K562 (cell line): ENCODE measurements around the gene NR1H2. TPM values are rescaled to one million over a fixed set of nuclear protein-coding genes. Genes with fewer than 3 reads are reported as not detected.

ENCODE experiments used
- ESRRA ChIP-seq: fragments of 450-650 bp; IDR thresholded peaks from 2 replicates; pipeline ENCODE4 v1.6.1; 2014; ENCODE audit warnings: low read depth, mild to moderate bottlenecking, moderate library complexity, borderline replicate concordance
- FOXK2 ChIP-seq, 2 experiments: fragments of 450-650 bp; IDR thresholded peaks in 1 of 2; conservative IDR thresholded peaks in 1 of 2; 2 replicates each; pipeline ENCODE4 v1.6.1; 2016; ENCODE audit warnings: low read depth in 2 of 2, mild to moderate bottlenecking in 1 of 2
- FOXM1 ChIP-seq, 2 experiments: fragments of 450-650 bp in 1 of 2; sonication (generic) in 1 of 2; formaldehyde crosslinking in 1 of 2; IDR thresholded peaks; 2 replicates each; pipeline versions ENCODE4 v1.6.1 to v1.9.0; 2017 to 2022; ENCODE audit warnings: low read depth in 2 of 2, mild to moderate bottlenecking in 2 of 2, missing genetic modification reagents in 1 of 2, moderate library complexity in 1 of 2
- NR2F6 ChIP-seq: fragments of 450-650 bp; formaldehyde crosslinking; IDR thresholded peaks from 2 replicates; pipeline ENCODE4 v1.4.0; 2020; ENCODE audit warnings: mild to moderate bottlenecking
- SAFB ChIP-seq: fragments of 200-400 bp; formaldehyde crosslinking; IDR thresholded peaks from 2 replicates; pipeline ENCODE4 v1.6.1; 2017; ENCODE audit warnings: low read depth, low read length, borderline replicate concordance
- TRIM24 ChIP-seq, 2 experiments: fragments of 450-650 bp; IDR thresholded peaks; 2 replicates each; pipeline ENCODE4 v1.6.1; 2016
- polyA plus RNA-seq, 8 experiments: library from polyadenylated mRNA; depleted of rRNA in 4 of 8; stranded (reverse) in 5 of 8; unstranded in 3 of 8; fragments of >200 nt; fragmentation: Nextera tagmentation in 2 of 8; fragmentation: Illumina TruSeq in 1 of 8; extraction: Ambion mirVana in 2 of 8; extraction: Trizol in 1 of 8; gene quantifications; 2 replicates each; pipeline versions ENCODE4 v1.2.1 to v1.2.3, GENCODE V29; 2011 to 2014; ENCODE audit warnings: inconsistent platforms in 1 of 8, missing spikeins in 1 of 8
- total RNA-seq, 7 experiments: library from RNA; depleted of rRNA in 6 of 7; stranded (reverse); fragments of >200 nt in 6 of 7; fragmentation: Illumina TruSeq in 2 of 7; extraction: Trizol in 2 of 7; gene quantifications; 2 replicates each; pipeline versions ENCODE4 v1.2.1 to v1.2.3, GENCODE V29; 2011 to 2021; ENCODE audit warnings: low replicate concordance in 1 of 7
- TF ChIP-seq, protein P1 (sequence below): sonication (generic); formaldehyde crosslinking; IDR thresholded peaks from 2 replicates; pipeline ENCODE4 v1.8.1; 2023; ENCODE audit warnings: mild to moderate bottlenecking, missing genetic modification reagents, moderate library complexity
- TF ChIP-seq, protein P2 (sequence below): IDR thresholded peaks from 2 replicates; pipeline ENCODE4 v1.6.1; 2011; ENCODE audit warnings: borderline replicate concordance, low read depth, mild to moderate bottlenecking, moderate library complexity, low read length; ENCODE audit not compliant: insufficient read depth, poor library complexity, severe bottlenecking

NR1H2 gene
- total and polyA plus RNA-seq, 9 of the 15 experiments (the other 6 are each of a cell fraction or from before 2014, with no cell fraction given): 0.11 to 73.8 (median 24.0) TPM

DNA sequence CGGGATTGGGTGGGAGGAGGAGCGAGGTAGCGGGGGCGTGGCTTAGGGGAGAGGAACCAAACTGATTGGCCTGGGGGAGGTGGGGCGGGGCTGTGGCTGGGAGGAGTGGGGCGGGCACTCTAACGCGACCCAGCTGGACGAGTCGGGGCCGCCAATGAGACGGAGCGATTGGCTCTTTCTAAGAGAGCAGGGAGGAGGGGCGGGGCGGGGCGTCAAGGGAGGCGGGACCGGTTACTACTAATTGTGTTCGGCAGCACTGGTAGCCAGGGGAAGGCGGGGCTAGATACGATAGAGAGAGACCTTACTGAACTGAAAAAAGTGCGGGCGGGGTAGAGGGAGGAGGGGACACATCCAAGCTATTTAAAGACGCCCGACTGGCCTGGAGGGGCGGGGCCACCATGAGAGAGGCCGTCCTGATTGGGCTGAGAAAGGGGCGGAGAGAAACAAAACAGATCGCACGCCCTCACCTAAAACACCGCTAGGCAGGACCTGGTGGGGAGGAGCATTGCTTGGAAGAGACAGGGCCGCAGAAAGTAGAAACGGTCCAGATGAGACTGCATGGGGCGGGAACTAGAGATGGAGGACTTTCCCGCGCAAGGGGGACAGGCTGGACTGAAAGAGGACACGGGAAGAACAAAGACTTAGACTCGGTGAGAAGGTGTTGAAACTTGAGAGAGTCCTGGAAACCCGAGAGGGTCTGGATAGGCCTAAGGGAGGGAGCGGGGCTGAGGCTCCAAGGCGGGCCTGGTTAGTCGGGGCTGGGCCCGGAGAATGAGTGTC is 46.9 kb upstream of the NR1H2 start, which contains the start of gene KCNC3 (continued):
- TF ChIP-seq, protein P1, sequence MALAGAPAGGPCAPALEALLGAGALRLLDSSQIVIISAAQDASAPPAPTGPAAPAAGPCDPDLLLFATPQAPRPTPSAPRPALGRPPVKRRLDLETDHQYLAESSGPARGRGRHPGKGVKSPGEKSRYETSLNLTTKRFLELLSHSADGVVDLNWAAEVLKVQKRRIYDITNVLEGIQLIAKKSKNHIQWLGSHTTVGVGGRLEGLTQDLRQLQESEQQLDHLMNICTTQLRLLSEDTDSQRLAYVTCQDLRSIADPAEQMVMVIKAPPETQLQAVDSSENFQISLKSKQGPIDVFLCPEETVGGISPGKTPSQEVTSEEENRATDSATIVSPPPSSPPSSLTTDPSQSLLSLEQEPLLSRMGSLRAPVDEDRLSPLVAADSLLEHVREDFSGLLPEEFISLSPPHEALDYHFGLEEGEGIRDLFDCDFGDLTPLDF (CRISPR knock-in tag): peak; percentile 90
- TF ChIP-seq FOXK2 (conservative IDR thresholded peaks at IDR 0.05 in 1 of 2, IDR thresholded peaks at IDR 0.05 in 1 of 2; ENCODE audit: low read depth in 2 of 2): peak in 1 of 2 experiments; percentile 42; a peak in 2 of 4 replicates
- TF ChIP-seq, protein P2, sequence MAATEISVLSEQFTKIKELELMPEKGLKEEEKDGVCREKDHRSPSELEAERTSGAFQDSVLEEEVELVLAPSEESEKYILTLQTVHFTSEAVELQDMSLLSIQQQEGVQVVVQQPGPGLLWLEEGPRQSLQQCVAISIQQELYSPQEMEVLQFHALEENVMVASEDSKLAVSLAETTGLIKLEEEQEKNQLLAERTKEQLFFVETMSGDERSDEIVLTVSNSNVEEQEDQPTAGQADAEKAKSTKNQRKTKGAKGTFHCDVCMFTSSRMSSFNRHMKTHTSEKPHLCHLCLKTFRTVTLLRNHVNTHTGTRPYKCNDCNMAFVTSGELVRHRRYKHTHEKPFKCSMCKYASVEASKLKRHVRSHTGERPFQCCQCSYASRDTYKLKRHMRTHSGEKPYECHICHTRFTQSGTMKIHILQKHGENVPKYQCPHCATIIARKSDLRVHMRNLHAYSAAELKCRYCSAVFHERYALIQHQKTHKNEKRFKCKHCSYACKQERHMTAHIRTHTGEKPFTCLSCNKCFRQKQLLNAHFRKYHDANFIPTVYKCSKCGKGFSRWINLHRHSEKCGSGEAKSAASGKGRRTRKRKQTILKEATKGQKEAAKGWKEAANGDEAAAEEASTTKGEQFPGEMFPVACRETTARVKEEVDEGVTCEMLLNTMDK: no peak
- TF ChIP-seq TRIM24 (IDR thresholded peaks at IDR 0.05): peak in 1 of 2 experiments; percentile 24; a peak in 1 of 4 replicates
- TF ChIP-seq SAFB: no peak
- TF ChIP-seq ESRRA: 0 out of 2 replicates have a peak, but pooled peaks have one; percentile 16
- TF ChIP-seq NR2F6: no peak
- TF ChIP-seq FOXM1 (IDR thresholded peaks at IDR 0.05; ENCODE audit: low read depth): 0 out of 2 replicates have a peak, but pooled peaks have one; percentile 13
- no peak for TF ChIP-seq FOXM1 (CRISPR knock-in tag; IDR thresholded peaks at IDR 0.05; ENCODE audit: low read depth)
- TF ChIP-seq, all 486 proteins: peak for 124
